Measurements from ENCODE around the gene TTC21A. TPM values are rescaled to one million over a fixed set of nuclear protein-coding genes. Genes with fewer than 3 reads are reported as not detected.

The TTC21A gene
- total RNA-seq, 1 donor from 2014 or later = 3.0 TPM

GRCh38 chr3:39144748-39145380 lies 37.4 kb downstream of the TTC21A start:
- no peak for DNase-seq (ENCODE audit: low spot score)
- intact Hi-C loops (cut with DNase I) = no loop called here

- intact Hi-C loops (cut with DNase I) = no loop called here
- DNase-seq (ENCODE audit: low spot score) = no peak
Measured at GRCh38 chr3:39146083-39146501, 38.6 kb downstream of the TTC21A start.

DNA sequence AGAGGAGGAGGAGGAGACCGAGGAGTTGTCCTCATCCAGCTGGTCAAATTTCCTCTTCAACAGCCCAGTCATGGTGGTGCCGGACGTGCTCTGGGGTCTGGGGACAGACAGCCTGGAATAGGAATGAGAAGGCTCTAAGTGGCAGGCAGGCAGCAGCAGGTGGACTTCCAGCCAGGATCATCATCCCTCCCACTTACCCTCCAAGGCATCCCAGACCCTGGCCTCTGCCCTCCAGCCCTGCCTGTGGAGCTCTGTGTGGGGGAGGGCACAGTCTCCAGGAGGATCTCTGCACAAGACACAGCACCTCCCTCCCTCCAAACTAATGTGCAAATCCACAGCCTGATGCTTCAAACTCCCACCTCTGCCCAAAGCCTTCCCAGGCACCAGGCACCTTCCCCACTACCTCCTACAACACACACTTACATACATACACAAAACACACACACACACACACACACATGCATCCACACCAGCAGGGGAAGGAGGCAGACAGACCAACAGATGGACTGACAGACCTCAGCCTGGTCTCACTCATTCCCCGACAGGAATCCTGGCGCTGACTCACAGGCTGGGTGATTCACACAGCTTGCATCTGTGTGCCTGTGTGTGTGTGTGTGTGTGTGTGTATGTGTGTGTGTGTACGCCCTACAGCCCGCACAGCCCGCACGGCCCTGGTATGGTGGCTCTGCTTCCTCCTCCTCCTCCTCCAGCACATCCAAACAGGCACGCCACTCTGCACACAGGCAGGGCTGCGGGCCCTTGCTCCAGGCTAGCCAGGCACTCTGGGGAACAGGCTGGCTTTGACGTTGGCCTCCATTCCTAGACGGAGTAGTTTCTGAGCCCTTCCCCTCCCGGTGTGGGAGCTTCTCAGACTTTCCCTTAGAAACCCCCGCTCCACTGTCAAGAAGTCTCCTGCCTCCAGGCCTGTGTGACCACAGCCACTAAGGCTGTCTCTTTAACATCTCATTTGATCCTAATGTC lies 39.4 kb downstream of the TTC21A start:
- intact Hi-C loops (cut with DNase I) = no loop called here
- peak; percentile 90 for DNase-seq (ENCODE audit: low spot score)

GRCh38 chr3:39147711-39148434 lies 40.4 kb downstream of the TTC21A start:
- no peak for DNase-seq (ENCODE audit: low spot score)
- intact Hi-C loops (cut with DNase I) = no loop called here

GRCh38 chr3:39148435-39149058 lies 41.1 kb downstream of the TTC21A start:
- intact Hi-C loops (cut with DNase I) = no loop called here
- DNase-seq (ENCODE audit: low spot score) = no peak

DNA sequence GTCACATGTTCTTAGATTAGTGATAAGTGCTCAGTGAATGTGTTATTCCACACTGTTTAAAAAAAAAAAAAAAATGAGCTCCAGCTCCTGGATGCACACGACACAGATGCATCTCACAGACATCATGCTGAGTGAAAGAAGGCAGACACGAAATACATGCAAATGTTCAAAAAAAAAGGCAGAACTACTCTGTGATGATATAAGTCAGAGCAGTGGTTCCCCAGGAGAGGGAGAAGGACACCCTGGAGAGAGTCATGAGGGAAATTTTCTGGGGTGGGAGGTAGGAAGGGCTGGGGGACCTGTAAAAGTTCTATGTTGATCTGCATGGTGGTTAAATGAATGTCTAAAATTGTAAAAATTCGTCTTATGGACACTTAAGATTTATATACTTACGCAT lies 41.6 kb downstream of the TTC21A start:
- intact Hi-C loops (cut with DNase I) = no loop called here
- no peak for DNase-seq (ENCODE audit: low spot score)

DNA sequence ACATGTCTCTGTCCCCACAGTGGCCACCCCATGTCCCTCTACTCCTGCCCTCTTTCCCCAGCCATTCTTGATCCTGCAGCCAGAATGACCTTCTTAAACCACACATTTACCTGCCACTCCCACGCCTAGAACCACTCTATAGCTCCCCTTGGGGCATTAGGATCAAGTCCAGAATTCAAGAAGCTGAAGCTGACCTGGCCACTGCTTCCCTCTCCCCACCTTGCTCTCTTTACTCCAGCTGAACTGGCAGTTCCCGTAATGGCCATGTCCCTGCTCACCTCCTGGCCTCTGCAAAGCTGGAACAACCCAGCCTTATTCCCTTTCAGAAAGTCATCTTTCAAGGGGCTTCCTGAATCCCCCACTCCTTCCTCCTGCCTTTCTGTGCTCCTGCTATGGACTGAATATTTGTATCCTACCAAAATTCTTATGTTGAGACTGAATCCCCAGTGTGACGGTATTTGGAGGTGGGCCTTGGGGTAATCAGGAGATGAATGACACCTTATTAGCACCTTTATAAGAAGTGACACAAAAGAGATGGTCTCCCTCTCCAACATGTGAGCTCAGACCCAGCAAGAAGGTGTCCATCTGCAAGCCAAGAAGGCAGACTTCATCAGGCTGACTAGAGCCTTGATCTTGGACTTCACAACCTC lies 42.1 kb downstream of the TTC21A start:
- no peak for DNase-seq (ENCODE audit: low spot score)
- intact Hi-C loops (cut with DNase I) = no loop called here

DNA sequence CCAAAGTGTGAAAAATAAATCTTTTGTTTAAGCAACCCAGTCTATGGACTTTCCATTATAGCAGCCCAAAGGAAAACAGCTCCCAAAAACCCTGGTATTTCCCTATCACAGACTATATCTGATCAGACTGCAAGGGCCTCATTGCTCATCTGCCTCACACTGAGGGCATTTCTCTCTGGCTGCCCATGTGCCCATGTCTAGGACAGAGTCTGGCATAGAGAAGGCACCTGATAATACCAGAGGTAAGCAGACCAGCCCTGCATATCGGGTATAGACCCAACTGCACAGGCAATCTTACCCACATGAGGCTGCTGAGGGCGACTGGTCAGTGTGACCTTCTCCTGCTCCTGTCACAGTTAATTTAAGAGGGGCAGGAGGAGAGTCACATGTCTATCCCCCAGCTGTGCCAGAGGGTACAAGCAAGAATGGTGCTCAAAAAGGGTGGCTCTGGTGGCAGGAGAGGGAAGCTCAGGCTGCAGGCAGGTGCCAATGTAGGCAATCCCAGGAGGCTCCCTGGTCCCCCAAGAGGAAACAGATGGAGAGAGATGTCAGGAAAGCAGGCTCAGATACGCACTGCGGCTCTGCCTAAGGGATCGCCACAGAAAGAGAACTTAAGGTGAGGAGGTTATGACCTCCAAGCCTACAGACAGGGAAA lies 42.8 kb downstream of the TTC21A start:
- intact Hi-C loops (cut with DNase I) = no loop called here
- no peak for DNase-seq (ENCODE audit: low spot score)

DNA sequence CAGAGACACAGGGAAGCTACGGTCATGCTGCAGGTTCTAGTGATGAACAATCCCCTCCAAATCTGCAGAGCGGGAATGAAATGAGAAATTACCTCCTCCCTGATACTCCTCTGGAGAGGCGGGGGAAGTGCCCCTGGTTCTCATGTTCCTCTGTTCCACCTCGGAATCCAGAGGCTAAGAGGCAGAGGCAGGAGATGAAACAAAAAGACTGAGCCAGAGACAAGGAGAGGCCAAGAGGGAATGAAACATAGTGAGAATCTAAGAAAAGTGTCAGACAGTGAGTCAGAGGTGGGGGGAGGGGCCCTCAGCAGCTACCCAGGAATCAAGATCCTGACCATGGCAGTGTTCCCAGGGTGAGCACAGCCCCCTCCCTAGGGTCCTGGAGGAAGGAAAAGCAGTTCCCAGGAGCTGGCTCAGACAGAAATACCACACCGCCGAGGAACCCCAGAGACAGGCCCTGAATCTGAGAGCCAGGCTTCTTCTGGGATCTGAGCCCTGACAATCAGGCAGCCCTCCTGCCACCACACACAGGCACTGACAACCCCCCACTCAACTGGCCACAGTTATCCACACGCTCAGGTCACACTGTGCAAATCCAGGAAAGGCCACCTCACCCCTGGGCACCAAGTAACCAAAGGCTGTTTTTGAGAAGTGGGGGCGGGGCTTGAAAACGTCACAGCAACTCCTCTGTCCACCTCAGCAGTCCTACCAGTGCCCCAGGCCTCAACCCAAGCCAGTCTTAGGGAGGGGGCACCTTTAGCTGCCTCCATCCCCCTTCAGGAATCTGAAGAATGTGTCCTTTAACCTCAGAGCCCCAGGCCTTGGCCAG lies 43.5 kb downstream of the TTC21A start:
- intact Hi-C loops (cut with DNase I) = no loop called here
- DNase-seq (ENCODE audit: low spot score) = peak; percentile 83

GRCh38 chr3:39153977-39154279 lies 46.4 kb downstream of the TTC21A start:
- DNase-seq (ENCODE audit: low spot score) = no peak
- intact Hi-C loops (cut with DNase I) = no loop called here

GRCh38 chr3:39154280-39155021 lies 47.0 kb downstream of the TTC21A start:
- intact Hi-C loops (cut with DNase I) = no loop called here
- DNase-seq (ENCODE audit: low spot score) = no peak

DNA sequence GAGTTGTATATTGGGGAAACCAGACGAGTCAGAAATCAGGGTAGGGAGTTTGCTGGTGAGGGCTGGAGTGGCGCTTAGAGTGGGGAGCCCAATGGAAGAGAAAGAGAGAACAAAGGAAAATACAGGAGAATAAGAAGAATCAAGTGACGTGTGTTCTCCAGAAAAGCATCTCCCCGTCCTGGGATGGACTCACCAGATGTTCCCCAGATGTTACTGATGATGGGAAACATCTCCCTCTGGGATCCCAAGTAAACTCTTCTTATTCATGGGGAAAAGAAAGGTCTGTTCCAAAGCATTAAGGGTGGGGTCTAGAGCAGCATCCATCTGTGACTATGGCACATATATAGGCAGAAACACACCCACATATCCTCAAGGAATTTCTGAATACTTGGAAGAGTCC lies 48.9 kb downstream of the TTC21A start:
- intact Hi-C loops (cut with DNase I) = no loop called here
- DNase-seq (ENCODE audit: low spot score) = no peak

- intact Hi-C loops (cut with DNase I) = no loop called here
- DNase-seq (ENCODE audit: low spot score) = no peak
Measured at GRCh38 chr3:39157359-39157758, 49.9 kb downstream of the TTC21A start.

GRCh38 chr3:39158148-39158715 lies 50.8 kb downstream of the TTC21A start:
- DNase-seq (ENCODE audit: low spot score) = no peak
- intact Hi-C loops (cut with DNase I) = no loop called here

DNA sequence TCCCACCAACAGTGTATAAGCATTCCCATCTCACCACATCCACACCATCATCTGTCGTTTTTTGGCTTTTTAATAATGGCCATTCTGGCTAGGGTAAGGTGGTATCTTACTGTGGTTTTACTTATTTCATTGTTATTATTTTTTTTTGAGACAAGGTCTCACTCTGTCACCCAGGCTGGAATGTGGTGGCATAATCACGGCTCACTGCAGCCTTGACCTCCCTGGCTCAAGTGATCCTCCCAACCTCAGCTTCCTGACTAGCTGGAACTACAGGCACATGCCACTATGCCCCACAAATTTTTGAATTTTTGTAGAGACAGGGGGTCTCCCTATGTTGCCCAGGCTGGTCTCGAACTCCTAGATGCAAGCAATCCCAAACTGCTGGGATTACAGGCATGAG lies 56.9 kb downstream of the TTC21A start:
- intact Hi-C loops (cut with DNase I) = no loop called here
- no peak for DNase-seq (ENCODE audit: low spot score)

- no peak for DNase-seq (ENCODE audit: low spot score)
- intact Hi-C loops (cut with DNase I) = no loop called here
Measured at GRCh38 chr3:39165518-39165917, 58.0 kb downstream of the TTC21A start.

GRCh38 chr3:39166134-39166710 lies 58.7 kb downstream of the TTC21A start:
- intact Hi-C loops (cut with DNase I) = no loop called here
- no peak for DNase-seq (ENCODE audit: low spot score)
